ENCODE data around the gene PRR29.
"Not testable (repeated sequence)": the region's sequence is repeated elsewhere in the genome, so short reads cannot be mapped to it uniquely, and the experiment has no call there.

Gene PRR29

DNA sequence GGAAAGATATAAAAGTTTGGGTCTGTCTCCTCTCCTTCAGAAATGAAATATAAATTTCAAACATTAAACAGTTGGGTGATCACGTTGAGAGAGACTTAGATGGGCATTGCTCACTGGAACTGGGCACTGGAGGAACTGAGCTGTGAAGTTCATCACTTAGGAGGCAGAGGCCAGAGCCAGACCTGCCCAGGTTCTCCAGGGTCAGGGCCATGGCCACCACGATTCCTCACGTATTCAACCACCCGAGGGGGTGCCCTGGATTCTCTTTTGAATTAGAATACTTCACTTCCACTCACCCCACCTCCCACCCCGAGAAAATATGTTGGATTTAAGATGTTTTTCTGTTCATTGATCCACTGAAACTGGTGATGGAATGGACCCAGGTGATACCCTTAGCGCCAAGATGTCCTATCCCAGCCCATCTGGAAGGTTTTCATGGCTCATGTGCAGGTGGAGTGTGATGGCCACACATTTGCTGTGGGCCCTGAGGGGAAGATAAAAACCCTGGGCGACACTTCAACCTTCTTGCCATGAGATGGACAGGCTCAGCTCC is 6.1 kb downstream of the PRR29 start:
- POLR2A ChIA-PET = no interaction called here
- CTCF ChIA-PET = interaction anchor here (1.6 to 2.4 kb wide), 3 partner anchors 13 to 85 kb away, joined by 4 to 8 read pairs (median 8); no protein-coding TSS in a partner anchor
- DNase-seq (ENCODE audit: extremely low spot score) = peak; percentile 9
- TF ChIP-seq, protein P1, sequence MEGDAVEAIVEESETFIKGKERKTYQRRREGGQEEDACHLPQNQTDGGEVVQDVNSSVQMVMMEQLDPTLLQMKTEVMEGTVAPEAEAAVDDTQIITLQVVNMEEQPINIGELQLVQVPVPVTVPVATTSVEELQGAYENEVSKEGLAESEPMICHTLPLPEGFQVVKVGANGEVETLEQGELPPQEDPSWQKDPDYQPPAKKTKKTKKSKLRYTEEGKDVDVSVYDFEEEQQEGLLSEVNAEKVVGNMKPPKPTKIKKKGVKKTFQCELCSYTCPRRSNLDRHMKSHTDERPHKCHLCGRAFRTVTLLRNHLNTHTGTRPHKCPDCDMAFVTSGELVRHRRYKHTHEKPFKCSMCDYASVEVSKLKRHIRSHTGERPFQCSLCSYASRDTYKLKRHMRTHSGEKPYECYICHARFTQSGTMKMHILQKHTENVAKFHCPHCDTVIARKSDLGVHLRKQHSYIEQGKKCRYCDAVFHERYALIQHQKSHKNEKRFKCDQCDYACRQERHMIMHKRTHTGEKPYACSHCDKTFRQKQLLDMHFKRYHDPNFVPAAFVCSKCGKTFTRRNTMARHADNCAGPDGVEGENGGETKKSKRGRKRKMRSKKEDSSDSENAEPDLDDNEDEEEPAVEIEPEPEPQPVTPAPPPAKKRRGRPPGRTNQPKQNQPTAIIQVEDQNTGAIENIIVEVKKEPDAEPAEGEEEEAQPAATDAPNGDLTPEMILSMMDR (IDR thresholded peaks at IDR 0.05; ENCODE audit: control extremely low read depth, extremely low read depth, low read depth, missing control alignments) = no peak

GRCh38 chr17:64004903-64005733 is 7.0 kb downstream of the PRR29 start:
- DNase-seq (ENCODE audit: extremely low spot score) = peak; percentile 11
- ChIA-PET POLR2A (no interaction called here), CTCF (interaction anchor here (0.8 to 2.4 kb wide), 6 partner anchors 12 to 85 kb away, joined by 3 to 8 read pairs (median 4); no protein-coding TSS in a partner anchor)
- TF ChIP-seq, protein P1 (IDR thresholded peaks at IDR 0.05; ENCODE audit: control extremely low read depth, extremely low read depth, low read depth, missing control alignments) = no peak

- DNase-seq (ENCODE audit: extremely low spot score) = no peak
- CTCF ChIA-PET = interaction anchor here (0.8 to 2.4 kb wide), 8 partner anchors 11 to 86 kb away, joined by 3 to 8 read pairs (median 4); no protein-coding TSS in a partner anchor
- POLR2A ChIA-PET = no interaction called here
- TF ChIP-seq, protein P1 (IDR thresholded peaks at IDR 0.05; ENCODE audit: control extremely low read depth, extremely low read depth, low read depth, missing control alignments) = no peak
Observed at GRCh38 chr17:64005734-64006167, 7.6 kb downstream of the PRR29 start.

DNA sequence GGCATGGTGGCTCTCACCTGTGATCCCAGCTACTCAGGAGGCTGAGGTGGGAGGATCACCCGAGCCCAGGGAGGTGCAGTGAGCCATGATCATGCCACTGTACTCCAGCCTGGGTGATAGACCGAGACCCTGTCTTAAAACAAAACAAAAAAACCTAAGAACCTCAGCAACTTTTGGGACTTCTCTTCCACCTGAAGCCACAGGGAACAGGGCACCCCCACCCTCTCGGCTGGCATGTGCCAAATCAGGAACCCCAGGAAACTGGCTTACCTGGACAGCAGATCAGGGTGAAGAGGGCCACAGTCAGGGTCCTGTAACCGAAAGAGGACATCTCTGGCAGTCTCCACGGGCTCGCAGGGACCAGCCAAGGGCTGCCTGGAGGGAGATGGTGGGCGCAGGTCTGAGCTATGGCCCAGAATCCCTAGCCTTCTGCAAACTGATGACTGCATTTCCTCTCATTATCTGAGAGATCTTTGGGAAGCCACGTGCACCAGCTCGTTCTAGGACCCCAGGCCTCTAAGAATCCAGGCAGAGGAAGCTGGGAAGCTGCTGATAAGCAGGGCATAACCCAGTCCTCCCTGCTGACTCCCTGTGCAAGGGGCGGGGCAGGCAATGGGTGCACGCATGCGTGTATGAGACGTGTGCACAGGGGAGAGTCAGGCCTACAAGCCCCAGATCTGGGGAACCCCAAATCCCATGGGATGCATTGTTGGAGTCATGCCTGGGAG is 8.4 kb downstream of the PRR29 start:
- ChIA-PET POLR2A (no interaction called here), CTCF (interaction anchor here (1.0 to 2.4 kb wide), 8 partner anchors 11 to 87 kb away, joined by 3 to 8 read pairs (median 5); no protein-coding TSS in a partner anchor)
- TF ChIP-seq, protein P1 (IDR thresholded peaks at IDR 0.05; ENCODE audit: control extremely low read depth, extremely low read depth, low read depth, missing control alignments) = no peak
- DNase-seq (ENCODE audit: extremely low spot score) = peak; percentile 10

DNA sequence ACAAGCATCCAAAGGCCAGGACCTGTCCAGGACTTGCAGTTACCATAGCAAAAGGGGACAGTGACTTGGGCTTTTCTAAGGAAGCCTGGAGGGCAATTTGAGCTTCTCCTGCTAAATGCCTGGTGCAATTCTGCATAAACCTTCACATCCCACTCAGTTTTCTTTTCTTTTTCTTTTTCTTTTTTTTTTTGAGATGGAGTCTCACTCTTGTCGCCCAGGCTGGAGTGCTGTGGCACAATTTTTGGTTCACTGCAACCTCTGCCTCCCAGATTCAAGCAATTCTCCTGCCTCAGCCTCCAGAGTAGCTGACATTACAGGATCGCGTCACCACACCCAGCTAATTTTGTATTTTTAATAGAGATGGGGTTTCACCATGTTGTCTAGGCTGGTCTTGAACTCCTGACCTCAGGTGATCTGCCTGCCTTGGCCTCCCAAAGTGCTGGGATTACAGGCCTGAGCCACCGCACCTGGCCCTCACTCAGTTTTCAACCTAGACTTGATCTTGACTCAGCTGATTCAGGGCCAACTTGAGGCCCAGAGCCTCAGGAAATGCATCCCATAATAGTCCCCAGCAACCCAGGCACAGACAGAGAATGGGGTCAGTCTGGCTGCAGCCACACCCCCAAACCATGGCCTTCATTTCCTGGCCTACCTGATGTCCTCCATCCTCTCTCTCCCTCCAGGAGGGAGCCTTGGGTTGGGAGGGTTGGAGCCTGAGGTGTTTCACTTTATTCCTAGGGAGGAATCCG is 9.1 kb downstream of the PRR29 start:
- CTCF ChIA-PET = interaction anchor here (0.7 to 2.1 kb wide), 6 partner anchors 10 to 61 kb away, joined by 3 to 8 read pairs (median 4); no protein-coding TSS in a partner anchor
- POLR2A ChIA-PET = not testable (repeated sequence)
- peak; percentile 9 for DNase-seq (ENCODE audit: extremely low spot score)

DNA sequence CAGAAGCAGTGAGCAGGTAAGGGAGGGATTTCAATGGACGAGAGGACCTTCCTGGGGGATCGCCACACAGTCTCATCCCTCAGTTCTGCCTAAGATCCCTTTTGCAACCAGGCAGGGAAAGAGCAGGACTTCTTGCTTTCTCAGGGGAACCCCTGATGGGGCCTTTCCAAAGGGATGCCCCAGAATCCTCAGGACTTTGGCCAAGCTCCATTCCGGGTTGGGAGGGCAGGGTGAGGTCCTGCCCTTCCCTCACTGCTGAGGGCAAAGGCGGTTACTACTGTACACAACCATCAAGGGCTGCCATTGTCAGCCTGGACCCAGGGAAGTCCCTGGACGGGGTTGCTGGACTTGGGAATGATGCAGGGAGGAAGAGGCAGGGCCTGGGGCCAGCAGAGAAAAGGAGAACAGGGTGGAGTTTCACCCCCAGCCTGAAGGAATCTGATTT is 9.7 kb downstream of the PRR29 start:
- ChIA-PET CTCF (interaction anchor here (0.7 to 2.1 kb wide), 4 partner anchors 9 to 62 kb away, joined by 4 to 8 read pairs (median 4); no protein-coding TSS in a partner anchor), POLR2A (no interaction called here)
- TF ChIP-seq, protein P1 (IDR thresholded peaks at IDR 0.05; ENCODE audit: control extremely low read depth, extremely low read depth, low read depth, missing control alignments) = no peak
- DNase-seq (ENCODE audit: extremely low spot score) = no peak

Data from GM10248 (cell line).